Measurements from ENCODE around the gene ZNF837. TPM values are rescaled to one million over a fixed set of nuclear protein-coding genes. Genes with fewer than 3 reads are reported as not detected.

The ZNF837 gene
- total RNA-seq, 1 donor from 2014 or later: 1.4 TPM

DNA sequence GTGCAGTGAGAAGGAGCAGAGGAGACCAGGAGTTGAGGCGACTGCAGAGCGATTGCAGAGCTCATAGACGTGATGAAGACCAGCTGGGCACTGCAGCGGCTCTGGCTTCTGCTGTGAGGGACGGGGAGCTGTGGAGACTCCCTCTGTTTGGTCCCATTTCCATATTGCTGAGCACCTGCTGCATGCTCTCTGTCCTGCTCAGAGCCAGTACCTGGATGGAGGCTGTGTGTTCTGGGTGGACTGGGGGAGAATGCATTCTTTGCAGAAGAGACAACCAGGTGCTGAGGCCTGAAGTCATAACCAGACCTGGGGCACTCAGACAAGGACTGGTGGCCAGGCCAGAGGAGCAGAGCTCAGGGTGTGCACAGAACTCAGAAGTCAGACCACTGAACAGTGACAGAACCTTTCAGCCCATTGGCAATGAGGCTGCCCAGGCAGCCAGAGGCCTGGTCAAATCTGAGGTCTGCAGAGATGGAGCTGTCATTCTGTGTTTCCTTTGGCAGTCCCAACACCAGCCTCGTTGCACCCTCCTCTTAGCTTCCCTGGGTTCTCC, 26.3 kb downstream of the ZNF837 start:
- no peaks in the 10 kb centered on the region for H3K36me3 ChIP-seq
- DNase-seq (ENCODE audit: low spot score): no peak
- no peaks in the 10 kb centered on the region for H4K20me1 ChIP-seq (ENCODE audit: low read depth)
- Mint-ChIP-seq H3K9me3 (no peaks in the 10 kb centered on the region), H3K4me3 (peak overlapping the region; percentile 59), H3K4me1 (peaks cover 2% of the 10 kb centered on the region), H3K36me3 (peaks cover 4% of the 10 kb centered on the region), H3K27me3 (ENCODE audit: insufficient read depth, low read depth) (peaks cover 15% of the 10 kb centered on the region), H3K27ac (no peak overlapping the region)
- H2AFZ ChIP-seq (replicated peaks): no peak overlapping the region
- no peaks in the 10 kb centered on the region for H3K79me2 ChIP-seq (ENCODE audit: low read depth)
- no peak overlapping the region for H3K4me3 ChIP-seq
- H3F3A ChIP-seq (ENCODE audit: low read depth): no peaks in the 10 kb centered on the region
- no peak overlapping the region for H3K9ac ChIP-seq
- no peaks in the 10 kb centered on the region for H3K27me3 ChIP-seq
- no peak overlapping the region for H3K4me2 ChIP-seq
- H3K9me3 ChIP-seq (ENCODE audit: low read depth): no peaks in the 10 kb centered on the region
- TF ChIP-seq, protein P1, sequence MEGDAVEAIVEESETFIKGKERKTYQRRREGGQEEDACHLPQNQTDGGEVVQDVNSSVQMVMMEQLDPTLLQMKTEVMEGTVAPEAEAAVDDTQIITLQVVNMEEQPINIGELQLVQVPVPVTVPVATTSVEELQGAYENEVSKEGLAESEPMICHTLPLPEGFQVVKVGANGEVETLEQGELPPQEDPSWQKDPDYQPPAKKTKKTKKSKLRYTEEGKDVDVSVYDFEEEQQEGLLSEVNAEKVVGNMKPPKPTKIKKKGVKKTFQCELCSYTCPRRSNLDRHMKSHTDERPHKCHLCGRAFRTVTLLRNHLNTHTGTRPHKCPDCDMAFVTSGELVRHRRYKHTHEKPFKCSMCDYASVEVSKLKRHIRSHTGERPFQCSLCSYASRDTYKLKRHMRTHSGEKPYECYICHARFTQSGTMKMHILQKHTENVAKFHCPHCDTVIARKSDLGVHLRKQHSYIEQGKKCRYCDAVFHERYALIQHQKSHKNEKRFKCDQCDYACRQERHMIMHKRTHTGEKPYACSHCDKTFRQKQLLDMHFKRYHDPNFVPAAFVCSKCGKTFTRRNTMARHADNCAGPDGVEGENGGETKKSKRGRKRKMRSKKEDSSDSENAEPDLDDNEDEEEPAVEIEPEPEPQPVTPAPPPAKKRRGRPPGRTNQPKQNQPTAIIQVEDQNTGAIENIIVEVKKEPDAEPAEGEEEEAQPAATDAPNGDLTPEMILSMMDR (IDR thresholded peaks at IDR 0.05): no peak
- TF ChIP-seq EZH2 (IDR thresholded peaks at IDR 0.05) (no peak), EZH2phosphoT487 (IDR thresholded peaks at IDR 0.05) (no peak)
- no peak overlapping the region for H3K27ac ChIP-seq
- no peaks in the 10 kb centered on the region for H3K4me1 ChIP-seq

DNA sequence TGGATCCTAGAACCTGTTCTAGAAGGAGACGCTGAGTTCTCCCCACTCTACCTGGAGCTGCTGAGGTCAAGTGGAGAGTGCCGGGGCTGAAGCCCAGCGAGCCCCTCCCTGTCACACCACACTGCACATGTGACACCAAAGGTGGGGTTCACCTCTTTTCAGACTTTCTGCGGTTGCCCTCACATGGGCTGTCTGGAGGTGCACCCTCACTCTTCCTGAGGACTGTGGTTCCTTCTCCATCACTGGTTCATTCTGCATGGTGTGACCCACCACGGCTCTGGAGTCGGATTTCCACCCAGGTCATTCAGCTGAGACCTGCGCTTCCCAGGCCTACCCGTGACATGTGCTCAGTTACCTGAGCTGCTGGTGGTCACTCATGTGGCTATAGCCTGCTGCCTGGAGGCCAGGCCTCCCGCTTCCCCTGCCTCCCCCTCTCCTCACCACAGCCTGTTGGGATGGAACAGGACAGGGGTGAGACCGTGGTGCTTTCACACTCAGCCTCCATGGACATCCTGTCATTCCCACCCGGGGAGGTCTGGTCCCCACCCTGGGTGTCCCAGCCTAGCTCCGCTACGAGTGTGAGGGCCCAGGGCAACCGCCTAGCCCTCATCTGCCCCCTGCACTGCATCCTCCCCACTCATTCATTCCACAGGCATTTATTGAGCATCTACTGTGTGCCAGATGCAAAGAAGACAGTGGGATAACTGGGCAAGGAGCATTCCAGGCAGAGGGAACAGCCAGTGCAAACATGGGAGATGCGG, 26.9 kb downstream of the ZNF837 start:
- H3F3A ChIP-seq (ENCODE audit: low read depth): no peaks in the 10 kb centered on the region
- no peaks in the 10 kb centered on the region for H3K9me3 ChIP-seq (ENCODE audit: low read depth)
- no peaks in the 10 kb centered on the region for H4K20me1 ChIP-seq (ENCODE audit: low read depth)
- no peak overlapping the region for H3K27ac ChIP-seq
- no peak overlapping the region for H3K4me3 ChIP-seq
- H3K36me3 ChIP-seq: no peaks in the 10 kb centered on the region
- Mint-ChIP-seq H3K27me3 (ENCODE audit: insufficient read depth, low read depth) (peaks cover 15% of the 10 kb centered on the region), H3K36me3 (peaks cover 5% of the 10 kb centered on the region), H3K4me3 (peak overlapping the region; percentile 59), H3K4me1 (peaks cover 4% of the 10 kb centered on the region), H3K27ac (no peak overlapping the region), H3K9me3 (no peaks in the 10 kb centered on the region)
- H3K4me1 ChIP-seq: no peaks in the 10 kb centered on the region
- no peak overlapping the region for H3K4me2 ChIP-seq
- no peak overlapping the region for H3K9ac ChIP-seq
- TF ChIP-seq, protein P1 (IDR thresholded peaks at IDR 0.05): no peak
- no peak for TF ChIP-seq EZH2 (IDR thresholded peaks at IDR 0.05)
- no peak for TF ChIP-seq EZH2phosphoT487 (IDR thresholded peaks at IDR 0.05)
- no peaks in the 10 kb centered on the region for H3K79me2 ChIP-seq (ENCODE audit: low read depth)
- H2AFZ ChIP-seq (replicated peaks): no peak overlapping the region
- no peak for DNase-seq (ENCODE audit: low spot score)
- no peaks in the 10 kb centered on the region for H3K27me3 ChIP-seq

DNA sequence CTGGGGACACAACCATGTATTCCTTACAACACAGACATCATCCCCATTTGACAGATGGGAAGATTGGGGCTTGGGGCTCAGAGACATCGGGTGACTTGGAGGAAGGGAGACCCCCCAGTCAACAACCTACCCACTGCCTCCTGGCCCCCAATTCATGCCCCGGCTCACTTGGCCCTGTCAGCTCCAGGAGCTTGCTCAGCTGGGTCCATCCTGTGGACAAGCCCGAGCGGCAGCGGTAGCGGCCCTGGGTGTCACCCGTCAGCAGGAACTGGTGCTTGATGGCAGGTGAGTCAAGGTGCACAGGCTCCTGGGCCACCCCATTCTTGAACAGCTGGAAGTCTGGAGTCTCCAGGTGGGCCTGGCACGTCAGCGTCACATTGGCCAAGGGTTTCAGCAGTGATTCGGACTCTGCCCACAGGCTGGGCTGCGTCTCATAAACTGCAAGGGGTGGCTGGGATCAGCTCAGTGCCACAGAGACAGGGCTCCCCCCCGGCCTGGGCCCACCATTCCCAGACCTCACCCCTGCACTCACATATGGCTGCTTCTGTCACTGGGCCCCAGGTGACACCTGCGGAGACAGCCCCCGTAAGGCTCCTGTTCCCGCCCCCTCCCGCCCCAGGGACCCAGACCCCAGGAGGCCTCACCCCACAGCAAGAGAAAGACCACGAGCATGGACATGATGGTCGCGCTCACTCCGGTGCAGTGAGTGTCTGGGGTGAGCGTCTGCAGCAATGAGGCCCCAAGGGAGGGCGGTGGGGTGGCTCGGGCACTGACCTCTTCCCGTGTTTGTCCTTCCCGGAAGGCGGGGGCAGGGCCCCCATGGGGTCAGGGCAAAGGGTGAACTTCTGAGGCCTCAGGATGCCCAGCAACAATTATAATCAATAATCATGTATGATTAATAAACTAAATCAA, 27.8 kb downstream of the ZNF837 start, which contains the start of gene A1BG:
A1BG (minus strand) TSS at position 733 of the 912 bp plus-strand sequence; CDS start at position 678, 55 bp downstream.
- no peaks in the 10 kb centered on the region for H3K79me2 ChIP-seq (ENCODE audit: low read depth)
- H3K27ac Mint-ChIP-seq: peak within 1 kb of the TSS; percentile 68
- H3K27me3 Mint-ChIP-seq (ENCODE audit: insufficient read depth, low read depth): peaks cover 15% of the 10 kb centered on the region
- H3K36me3 ChIP-seq: no peaks in the 10 kb centered on the region
- no peaks in the 10 kb centered on the region for H3K27me3 ChIP-seq
- peaks cover 5% of the 10 kb centered on the region for H3K36me3 Mint-ChIP-seq
- no peak within 1 kb of the TSS for H2AFZ ChIP-seq (replicated peaks)
- no peak within 1 kb of the TSS for H3K4me2 ChIP-seq
- no peaks in the 10 kb centered on the region for H3K9me3 Mint-ChIP-seq
- no peak within 1 kb of the TSS for H3K9ac ChIP-seq
- TF ChIP-seq EZH2 (IDR thresholded peaks at IDR 0.05): no peak
- TF ChIP-seq, protein P1 (IDR thresholded peaks at IDR 0.05): no peak
- TF ChIP-seq EZH2phosphoT487 (IDR thresholded peaks at IDR 0.05): no peak
- H3F3A ChIP-seq (ENCODE audit: low read depth): no peaks in the 10 kb centered on the region
- no peaks in the 10 kb centered on the region for H3K9me3 ChIP-seq (ENCODE audit: low read depth)
- no peak within 1 kb of the TSS for H3K27ac ChIP-seq
- no peaks in the 10 kb centered on the region for H4K20me1 ChIP-seq (ENCODE audit: low read depth)
- DNase-seq (ENCODE audit: low spot score): no peak
- no peak within 1 kb of the TSS for H3K4me3 ChIP-seq
- peak within 1 kb of the TSS; percentile 79 for H3K4me3 Mint-ChIP-seq
- H3K4me1 ChIP-seq: peaks cover 6% of the 10 kb centered on the region
- peaks cover 8% of the 10 kb centered on the region for H3K4me1 Mint-ChIP-seq
